Urinary bladder (tissue), 4 donors: ENCODE measurements around the gene SLC6A12. TPM values are rescaled to one million over a fixed set of nuclear protein-coding genes. Genes with fewer than 3 reads are reported as not detected.

Experiments
- DNase-seq: peaks from one replicate; pipeline ENCODE4 v3.0.0-alpha.2; 2015; ENCODE audit errors: extremely low spot score
- H3K27ac ChIP-seq: one replicate; pipeline ENCODE4 v1.5.1; 2013; ENCODE audit warnings: low read depth, mild to moderate bottlenecking, moderate library complexity
- H3K36me3 ChIP-seq: one replicate; pipeline ENCODE4 v1.6.1; 2013; ENCODE audit warnings: mild to moderate bottlenecking, moderate library complexity; ENCODE audit not compliant: insufficient read depth
- H3K4me1 ChIP-seq: one replicate; pipeline ENCODE4 v1.6.1; 2013; ENCODE audit warnings: mild to moderate bottlenecking, moderate library complexity; ENCODE audit not compliant: insufficient read depth
- H3K4me3 ChIP-seq: one replicate; pipeline ENCODE4 v1.5.1; 2013; ENCODE audit warnings: low read depth, low read length
- WGBS: extraction: QIAGEN DNeasy Blood & Tissue Kit; methylation state at CpG from one replicate; pipeline ENCODE4 v1.1.7; 2013; 5-methylcytosine and 5-hydroxymethylcytosine counted together
- polyA plus RNA-seq: library from polyadenylated mRNA; stranded (reverse); fragments of 200-250 nt; gene quantifications from one replicate; pipeline ENCODE4 v1.2.3, GENCODE V29; 2013
- total RNA-seq: library from RNA; depleted of rRNA; stranded (reverse); fragments of >200 nt; gene quantifications from one replicate; pipeline ENCODE4 v1.2.3, GENCODE V29; 2014
- donor health status: healthy with polysubstance abuse.
- donor health status: healthy.

SLC6A12 gene
- total and polyA plus RNA-seq, 2 donors: 0.21 to 1.5 TPM

DNA sequence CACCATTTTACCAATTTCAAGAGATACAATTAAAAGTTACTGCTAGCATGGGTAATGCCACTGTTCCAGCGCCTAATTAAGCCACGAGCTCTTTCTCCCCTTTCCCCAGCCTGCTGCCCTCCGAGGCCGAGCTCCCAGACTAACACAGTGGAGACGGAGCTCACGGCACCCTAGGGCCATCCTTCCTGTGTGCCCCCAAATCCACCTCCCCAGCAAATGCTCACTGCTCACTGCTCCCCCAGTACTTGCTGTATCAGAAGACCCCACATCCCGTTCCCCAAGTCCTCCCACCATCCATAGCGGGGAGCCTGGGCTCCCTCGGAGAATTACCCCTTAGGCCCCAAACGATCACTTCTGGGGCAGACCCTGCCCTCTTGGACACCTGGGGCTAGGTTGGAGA, 42.7 kb downstream of the SLC6A12 start:
- no peak overlapping the region for H3K4me3 ChIP-seq
- H3K4me1 ChIP-seq: no peaks in the 10 kb centered on the region
- H3K27ac ChIP-seq: no peak overlapping the region
- H3K36me3 ChIP-seq: no peaks in the 10 kb centered on the region
- DNase-seq: no peak
- WGBS: 83% methylated on average over 10 of the region's 10 CpGs

DNA sequence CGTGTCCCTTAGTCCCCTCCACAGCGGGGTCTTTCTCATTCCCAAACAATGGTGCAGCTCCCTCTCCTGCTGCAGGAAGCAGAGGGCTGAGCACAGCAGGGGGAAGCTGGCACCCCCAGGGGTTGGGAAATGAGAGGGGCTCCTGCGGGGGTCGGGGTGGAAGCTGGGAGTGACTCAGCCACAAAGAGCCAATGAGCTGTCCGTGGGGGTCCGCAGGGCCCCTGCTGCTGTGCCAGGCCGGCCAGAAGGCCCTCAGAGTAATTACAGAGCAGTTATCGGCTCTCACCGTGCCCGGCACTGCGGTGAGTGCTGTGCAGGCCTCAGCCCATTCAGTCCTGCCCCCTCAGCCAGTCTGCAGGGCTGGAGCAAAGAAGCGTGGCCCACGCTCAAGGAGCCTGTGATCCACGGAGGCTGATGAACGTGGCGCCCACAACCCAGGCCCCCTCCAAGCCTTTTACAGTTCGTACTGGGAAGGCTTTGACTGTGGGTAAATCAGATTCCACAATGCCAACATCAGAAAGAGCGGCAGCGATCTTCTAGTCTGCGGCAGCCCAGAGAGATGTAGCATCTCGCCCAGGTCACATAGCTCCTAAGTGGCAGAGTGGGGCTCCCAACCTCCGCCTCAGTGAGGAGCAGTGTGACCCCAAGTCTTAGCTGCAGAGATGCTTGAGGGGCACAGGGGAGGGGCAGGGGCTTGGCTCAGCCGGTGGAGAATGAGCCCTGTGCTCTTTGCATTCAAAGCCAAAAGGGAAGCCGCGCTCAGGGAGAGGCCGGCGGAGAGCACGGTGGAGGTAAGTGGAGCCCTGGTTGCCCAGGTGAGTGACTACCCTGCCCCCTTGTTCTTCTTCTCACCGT, 43.4 kb downstream of the SLC6A12 start:
- no peak for DNase-seq
- H3K4me3 ChIP-seq: no peak overlapping the region
- no peaks in the 10 kb centered on the region for H3K36me3 ChIP-seq
- H3K27ac ChIP-seq: no peak overlapping the region
- 82% methylated on average over 29 of the region's 29 CpGs for WGBS
- no peaks in the 10 kb centered on the region for H3K4me1 ChIP-seq

DNA sequence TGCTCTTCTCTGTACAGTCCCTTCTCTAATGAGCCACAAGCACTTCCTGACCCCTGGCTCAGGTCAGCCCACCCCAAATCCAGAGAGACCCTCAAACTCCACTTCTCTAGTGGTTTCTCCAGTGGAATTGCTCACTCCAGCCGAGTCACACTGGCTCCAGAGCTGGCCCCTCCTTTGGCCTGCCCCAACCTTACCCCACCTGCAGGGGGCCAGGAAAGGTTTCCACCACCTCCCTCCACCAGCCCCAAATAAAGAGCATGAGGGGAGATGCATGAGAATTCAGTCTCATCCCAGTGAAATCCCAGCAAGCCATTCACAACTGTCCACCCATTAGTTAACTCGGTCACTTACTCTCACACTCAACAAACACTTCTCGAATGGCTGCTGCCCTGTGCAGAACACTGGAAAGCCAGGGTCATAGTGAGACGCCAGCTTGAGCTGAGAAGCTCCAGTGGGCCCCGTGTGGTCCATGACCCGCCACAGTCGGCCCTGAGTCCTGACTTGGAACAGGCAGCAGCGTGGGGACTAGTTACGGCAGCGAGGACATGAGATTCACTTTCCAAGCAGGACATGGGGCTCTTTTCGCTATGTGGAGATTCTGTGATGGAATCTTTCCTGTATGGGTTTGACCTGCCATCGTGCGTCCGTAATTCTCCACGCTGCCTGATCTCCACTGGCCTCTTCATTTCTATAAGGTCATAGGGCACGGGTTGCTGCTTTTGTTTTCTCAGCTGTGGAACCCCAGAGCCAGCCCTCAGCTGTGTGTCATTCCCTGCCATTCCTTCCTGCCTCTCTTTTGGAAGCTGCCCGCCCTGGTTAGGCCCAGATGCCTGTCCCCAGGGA, 44.2 kb downstream of the SLC6A12 start:
- DNase-seq: no peak
- Histone ChIP-seq H3K27ac (no peak overlapping the region), H3K36me3 (no peaks in the 10 kb centered on the region), H3K4me1 (no peaks in the 10 kb centered on the region), H3K4me3 (no peak overlapping the region)
- WGBS: 84% methylated on average over 17 of the region's 17 CpGs

DNA sequence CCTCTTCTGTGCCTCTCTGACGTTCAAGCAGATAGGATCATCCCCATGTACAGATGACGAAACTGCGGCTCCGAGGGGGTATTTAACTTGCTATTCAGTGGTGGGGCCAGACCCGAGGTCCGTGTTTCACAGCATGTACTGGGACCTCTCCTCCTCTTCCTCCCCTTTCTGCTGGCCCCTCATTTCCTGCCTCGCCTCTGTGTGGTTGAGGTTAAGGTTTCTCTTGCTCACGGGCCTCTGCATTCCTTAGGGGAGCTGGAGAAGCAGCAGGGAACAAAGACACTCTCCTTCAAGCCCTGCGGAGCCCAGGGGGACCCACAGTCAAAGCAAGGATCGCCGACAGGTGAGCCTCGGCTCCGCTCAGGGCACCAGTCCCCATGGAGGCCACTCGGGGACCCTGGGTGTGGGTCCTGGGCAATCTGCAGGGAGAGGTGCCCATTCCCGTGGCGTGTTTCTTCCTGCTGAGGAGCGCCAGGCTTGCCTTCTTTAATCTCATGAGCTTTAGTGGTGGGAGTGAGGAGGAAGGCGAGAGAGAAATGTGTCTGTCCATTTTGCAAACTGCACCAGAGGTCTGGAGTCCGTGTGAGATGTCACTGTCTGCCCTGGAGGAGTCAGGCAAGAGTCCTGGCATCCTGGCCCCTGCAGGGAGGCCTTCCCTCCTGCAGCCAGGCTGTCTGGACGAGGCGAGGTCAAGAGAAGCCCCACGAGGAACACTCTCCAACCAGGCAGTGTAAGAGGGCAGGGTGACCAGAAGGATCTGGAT, 45.0 kb downstream of the SLC6A12 start:
- H3K36me3 ChIP-seq: no peaks in the 10 kb centered on the region
- 60% methylated on average over 22 of the region's 22 CpGs for WGBS
- no peaks in the 10 kb centered on the region for H3K4me1 ChIP-seq
- H3K4me3 ChIP-seq: no peak overlapping the region
- no peak for DNase-seq
- no peak overlapping the region for H3K27ac ChIP-seq

DNA sequence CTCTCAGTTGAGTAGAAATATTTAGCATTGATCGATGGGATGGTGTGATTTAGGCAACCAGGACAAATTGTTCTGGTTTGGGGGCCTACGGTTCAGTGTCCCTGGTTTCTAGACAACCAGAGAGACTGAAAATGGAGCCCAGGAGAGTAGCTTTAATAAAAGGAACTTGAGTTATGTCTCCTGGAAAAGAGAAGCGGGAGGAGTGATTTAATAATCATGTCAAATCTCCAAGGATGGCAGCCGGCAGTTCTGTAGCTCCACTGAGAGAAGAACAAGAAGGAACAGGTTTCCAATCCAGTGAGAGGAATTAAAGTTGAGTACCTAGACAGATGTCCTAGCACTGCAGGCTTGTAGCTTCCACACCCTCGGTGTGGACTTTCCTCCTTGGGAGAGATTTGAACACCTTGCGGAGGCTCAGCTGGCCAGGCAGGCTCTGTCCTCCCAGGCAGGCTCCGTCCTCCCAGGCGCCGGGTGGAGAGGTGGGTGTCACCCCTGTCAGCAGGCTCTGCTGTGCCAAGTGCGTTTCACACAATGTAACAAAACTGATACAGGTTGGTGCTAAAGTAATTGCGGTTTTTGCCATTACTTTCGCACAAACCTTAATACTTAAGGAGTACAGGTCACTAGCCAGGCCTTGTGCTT, 45.9 kb downstream of the SLC6A12 start:
- 88% methylated on average over 12 of the region's 12 CpGs for WGBS
- no peak for DNase-seq
- Histone ChIP-seq H3K4me3 (no peak overlapping the region), H3K4me1 (no peaks in the 10 kb centered on the region), H3K27ac (no peak overlapping the region), H3K36me3 (no peaks in the 10 kb centered on the region)

DNA sequence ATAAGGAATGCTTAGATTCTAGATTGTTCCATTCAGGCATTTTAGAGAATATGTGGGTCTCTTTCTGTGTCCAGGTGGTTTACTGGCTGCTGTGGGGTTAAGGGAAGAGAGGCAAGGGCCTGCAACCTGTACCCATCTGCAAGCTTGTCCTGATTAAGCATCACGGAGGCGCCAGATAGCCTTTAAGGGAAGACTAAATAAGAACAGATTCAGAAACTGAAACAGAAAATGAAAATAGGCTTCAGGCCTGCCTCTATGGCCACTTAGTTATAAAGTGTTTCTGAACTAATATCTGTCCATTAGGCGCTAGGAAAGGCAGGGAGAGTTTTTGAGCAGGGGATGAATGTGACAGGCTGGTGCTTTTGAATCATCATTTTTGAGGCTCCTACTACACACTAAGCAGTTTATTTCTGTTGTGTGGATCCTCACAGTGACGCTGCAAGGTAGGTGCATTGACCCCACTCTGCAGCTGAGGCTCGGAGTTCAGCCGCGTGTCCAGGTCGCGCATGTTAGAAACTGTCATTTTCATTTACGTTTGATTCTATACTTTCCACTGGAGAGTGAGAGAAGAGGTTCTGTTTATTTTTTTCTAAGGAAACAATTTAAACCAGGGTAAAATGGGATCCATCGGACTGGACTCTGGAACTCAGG, 47.4 kb downstream of the SLC6A12 start:
- no peak overlapping the region for H3K27ac ChIP-seq
- H3K4me1 ChIP-seq: no peaks in the 10 kb centered on the region
- H3K36me3 ChIP-seq: no peaks in the 10 kb centered on the region
- no peak for DNase-seq
- no peak overlapping the region for H3K4me3 ChIP-seq
- 93% methylated on average over 11 of the region's 11 CpGs for WGBS

DNA sequence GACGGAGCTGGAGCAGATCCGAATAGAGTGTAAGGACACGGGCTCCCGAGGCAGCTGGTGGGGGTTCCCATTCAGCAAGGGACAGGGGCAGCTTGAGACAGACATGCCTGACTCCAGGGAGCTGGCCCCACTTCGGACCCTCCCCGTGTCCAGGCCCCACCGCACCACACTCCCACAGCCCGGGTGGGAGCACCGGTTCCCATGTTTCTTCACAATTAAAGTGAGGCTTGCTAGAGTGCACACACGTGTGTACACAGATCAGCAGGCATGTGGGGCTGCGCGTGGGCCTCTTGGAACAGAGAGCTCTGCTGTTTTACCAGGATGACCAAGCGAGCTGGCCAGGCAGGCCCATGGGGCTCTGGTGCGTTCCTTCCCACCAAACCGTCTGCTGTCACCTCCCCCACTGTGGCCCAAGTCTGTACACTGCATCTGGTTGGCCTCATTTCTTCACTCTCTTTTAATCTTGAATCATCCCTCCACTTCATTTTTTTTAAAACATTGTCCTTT, 48.0 kb downstream of the SLC6A12 start:
- DNase-seq: no peak
- H3K36me3 ChIP-seq: no peaks in the 10 kb centered on the region
- no peak overlapping the region for H3K27ac ChIP-seq
- no peak overlapping the region for H3K4me3 ChIP-seq
- WGBS: 90% methylated on average over 15 of the region's 15 CpGs
- H3K4me1 ChIP-seq: no peaks in the 10 kb centered on the region

DNA sequence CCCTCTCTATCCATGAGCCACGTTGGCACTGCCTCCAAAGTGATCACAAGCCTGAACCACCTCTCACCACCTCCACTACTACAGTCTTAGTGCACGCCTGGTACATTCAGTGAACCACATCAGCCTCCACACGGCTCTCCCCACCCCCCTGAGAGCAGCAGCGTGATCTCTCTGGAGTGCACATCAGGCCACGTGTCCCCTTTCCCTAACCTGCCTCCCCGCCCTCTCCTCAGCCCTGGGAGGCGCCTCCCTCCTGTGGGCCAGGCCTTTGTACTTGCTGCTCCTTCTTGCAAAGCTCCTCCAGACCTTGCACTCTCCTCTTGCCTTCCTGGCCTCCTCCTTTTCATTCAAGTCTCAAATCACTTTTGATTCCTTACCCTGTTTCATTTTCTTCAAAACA, 49.8 kb downstream of the SLC6A12 start:
- Histone ChIP-seq H3K4me1 (no peaks in the 10 kb centered on the region), H3K36me3 (no peaks in the 10 kb centered on the region), H3K4me3 (no peak overlapping the region), H3K27ac (no peak overlapping the region)
- 75% methylated on average over 7 of the region's 7 CpGs for WGBS
- DNase-seq: no peak

DNA sequence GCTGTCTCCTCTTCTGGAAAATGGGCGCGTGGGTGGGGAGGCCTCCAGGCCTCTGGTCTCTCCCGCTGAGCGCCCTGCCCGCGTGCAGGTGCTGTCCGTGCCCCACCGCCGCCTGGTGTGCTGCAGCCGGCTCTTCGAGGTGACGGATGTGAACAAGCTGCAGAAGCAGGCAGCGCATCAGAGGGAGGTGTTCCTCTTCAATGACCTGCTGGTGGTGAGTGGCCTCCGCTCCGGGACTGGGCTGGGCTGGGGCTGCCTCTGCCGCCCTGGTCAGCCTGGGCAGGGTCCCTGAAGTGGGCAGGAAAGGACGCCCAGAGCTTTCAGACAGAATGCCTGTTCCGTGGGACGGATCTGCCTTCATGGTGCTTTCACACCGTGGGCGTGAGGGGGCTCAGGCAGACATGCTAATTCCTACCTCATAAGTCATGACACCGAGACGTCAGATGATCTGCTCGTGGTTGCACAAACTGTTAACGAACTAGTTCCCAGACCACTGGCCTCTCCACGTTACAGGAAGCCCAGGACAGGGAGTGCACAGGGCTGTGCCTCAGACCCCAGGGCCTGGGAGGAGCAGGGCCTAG, 50.5 kb downstream of the SLC6A12 start:
- WGBS: 89% methylated on average over 26 of the region's 26 CpGs
- no peaks in the 10 kb centered on the region for H3K36me3 ChIP-seq

DNA sequence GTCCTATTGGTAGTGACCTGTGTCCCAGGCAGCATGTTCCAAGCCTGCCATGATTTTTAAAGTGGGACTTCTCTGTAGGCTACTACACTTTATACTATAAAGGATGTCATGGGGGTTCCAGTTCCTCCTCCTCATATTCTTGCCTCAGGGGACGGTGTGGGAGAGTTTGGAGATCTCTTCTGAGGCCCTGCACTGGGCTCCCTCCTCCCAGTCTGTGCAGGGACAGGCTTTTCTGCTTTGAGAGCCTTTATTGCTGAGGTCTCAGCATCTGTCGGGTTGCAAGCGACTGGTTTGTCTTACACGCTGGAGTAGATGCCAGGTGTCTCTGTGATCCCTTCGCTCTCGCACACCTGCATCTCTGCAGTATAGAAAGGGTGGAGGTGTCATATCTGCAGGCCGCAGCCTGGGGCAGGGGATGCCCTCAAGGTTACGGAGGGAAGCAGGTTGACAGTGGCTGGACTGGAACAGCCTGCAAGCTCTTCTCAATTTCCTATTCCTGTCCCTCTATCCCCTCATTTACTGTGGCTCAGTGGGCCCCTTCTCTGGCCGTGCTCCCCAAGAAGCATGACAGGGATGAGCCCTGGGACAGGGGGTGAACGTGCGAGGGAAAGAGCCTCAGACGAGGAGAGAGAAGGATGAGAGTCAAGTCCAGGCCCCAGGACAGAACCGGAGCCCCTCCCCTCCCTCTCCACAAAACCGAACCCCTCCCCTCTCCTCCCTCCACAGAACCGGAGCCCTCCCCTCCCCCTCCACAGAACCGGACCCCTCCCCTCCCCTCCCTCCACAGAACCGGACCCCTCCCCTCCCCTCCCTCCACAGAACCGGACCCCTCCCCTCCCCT, 51.3 kb downstream of the SLC6A12 start:
- WGBS: 65% methylated on average over 18 of the region's 18 CpGs
- DNase-seq: no peak

More for the DNA sequence above, 50.5 kb downstream of the SLC6A12 start:
- H3K4me3 ChIP-seq: no peak overlapping the region
- H3K4me1 ChIP-seq: no peaks in the 10 kb centered on the region
- no peak overlapping the region for H3K27ac ChIP-seq
- DNase-seq: no peak

DNA sequence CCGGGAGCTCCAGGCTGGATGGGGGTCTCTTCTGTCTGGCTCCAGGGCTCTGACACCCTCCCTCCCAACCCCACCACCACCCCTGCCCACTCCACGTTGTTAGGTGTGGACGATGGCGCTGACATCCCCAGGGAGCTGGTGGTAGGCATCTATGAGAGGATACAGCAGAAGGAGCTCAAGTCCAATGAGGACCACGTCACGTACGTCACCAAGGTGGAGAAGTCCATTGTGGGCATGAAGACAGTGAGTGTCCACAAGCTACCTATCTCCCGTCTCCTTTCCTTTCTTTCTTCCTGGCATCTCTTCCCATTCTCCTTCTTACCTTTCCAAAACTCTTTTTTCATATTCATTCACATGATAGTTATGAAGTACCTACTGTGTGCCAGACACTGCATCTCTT, 52.1 kb downstream of the SLC6A12 start:
- no peaks in the 10 kb centered on the region for H3K4me1 ChIP-seq
- no peak overlapping the region for H3K27ac ChIP-seq
- no peak for DNase-seq
- WGBS: 89% methylated on average over 8 of the region's 8 CpGs
- H3K36me3 ChIP-seq: no peaks in the 10 kb centered on the region
- H3K4me3 ChIP-seq: no peak overlapping the region

More for the DNA sequence above, 51.3 kb downstream of the SLC6A12 start:
- H3K4me3 ChIP-seq: no peak overlapping the region
- H3K4me1 ChIP-seq: no peaks in the 10 kb centered on the region
- H3K27ac ChIP-seq: no peak overlapping the region
- H3K36me3 ChIP-seq: no peaks in the 10 kb centered on the region

DNA sequence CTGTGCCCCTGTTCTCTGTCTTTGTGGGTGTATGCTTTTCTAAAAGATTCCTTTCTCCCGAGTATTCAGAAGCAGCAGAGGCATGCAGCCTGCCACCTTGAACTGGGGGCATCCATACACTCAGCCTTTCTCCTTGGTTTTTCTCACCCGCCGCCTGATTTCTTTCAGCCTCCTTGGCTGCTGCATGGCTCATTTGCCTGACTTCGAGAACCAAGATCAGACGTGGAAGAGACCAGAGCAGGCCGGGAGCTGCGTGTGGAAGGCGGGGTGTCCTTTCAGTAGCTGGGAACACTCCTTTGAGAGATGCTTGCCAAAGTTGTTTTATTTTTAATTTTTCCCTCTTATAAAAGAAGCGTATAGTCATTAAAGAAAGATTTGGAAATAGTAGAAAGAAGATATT, 53.1 kb downstream of the SLC6A12 start:
- no peak for DNase-seq
- no peaks in the 10 kb centered on the region for H3K36me3 ChIP-seq
- no peak overlapping the region for H3K27ac ChIP-seq
- no peaks in the 10 kb centered on the region for H3K4me1 ChIP-seq
- WGBS: 78% methylated on average over 9 of the region's 9 CpGs
- no peak overlapping the region for H3K4me3 ChIP-seq
